ENCODE results near the gene ELAC2.

Gene ELAC2, protein sequence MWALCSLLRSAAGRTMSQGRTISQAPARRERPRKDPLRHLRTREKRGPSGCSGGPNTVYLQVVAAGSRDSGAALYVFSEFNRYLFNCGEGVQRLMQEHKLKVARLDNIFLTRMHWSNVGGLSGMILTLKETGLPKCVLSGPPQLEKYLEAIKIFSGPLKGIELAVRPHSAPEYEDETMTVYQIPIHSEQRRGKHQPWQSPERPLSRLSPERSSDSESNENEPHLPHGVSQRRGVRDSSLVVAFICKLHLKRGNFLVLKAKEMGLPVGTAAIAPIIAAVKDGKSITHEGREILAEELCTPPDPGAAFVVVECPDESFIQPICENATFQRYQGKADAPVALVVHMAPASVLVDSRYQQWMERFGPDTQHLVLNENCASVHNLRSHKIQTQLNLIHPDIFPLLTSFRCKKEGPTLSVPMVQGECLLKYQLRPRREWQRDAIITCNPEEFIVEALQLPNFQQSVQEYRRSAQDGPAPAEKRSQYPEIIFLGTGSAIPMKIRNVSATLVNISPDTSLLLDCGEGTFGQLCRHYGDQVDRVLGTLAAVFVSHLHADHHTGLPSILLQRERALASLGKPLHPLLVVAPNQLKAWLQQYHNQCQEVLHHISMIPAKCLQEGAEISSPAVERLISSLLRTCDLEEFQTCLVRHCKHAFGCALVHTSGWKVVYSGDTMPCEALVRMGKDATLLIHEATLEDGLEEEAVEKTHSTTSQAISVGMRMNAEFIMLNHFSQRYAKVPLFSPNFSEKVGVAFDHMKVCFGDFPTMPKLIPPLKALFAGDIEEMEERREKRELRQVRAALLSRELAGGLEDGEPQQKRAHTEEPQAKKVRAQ

DNA sequence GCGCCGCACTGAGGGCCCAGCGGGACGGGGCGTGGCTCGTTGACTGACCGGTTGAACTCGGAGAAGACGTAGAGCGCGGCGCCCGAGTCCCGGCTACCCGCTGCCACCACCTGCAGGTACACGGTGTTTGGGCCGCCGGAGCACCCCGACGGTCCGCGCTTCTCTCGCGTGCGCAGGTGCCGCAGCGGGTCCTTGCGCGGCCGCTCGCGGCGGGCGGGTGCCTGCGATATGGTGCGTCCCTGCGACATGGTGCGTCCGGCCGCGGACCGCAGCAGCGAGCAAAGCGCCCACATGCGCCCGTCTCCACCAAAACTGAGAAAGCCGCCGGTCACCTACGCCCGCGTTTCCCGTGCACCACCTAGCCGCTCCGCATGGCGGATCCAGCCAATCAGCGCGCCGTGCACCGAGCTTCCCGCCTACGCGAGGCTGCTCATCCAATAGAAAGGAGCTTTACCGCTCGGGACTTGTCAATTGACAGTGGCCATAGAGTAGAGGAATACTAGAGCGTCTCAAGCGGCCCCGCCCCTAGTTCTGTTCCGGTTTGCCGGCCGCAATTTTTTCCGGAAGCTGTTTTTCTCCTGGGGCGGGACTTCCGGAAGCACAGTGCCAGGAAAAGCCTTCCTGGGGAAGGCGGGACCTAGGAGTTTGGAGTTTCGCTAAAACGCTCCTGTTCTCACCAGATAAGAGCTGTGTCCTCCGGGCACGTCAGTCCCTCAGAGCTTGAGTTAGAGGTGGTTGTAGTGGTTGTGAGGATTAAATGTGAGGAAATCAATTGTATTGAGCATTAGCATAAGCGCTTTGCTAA is at the start of gene ELAC2:
TSS of gene ELAC2 (minus strand) at position 373 of the 805 bp plus-strand sequence. CDS start at position 293, 80 bp downstream.
- DNase-seq (ENCODE audit: low read depth, low spot score): peak; percentile 95

DNA sequence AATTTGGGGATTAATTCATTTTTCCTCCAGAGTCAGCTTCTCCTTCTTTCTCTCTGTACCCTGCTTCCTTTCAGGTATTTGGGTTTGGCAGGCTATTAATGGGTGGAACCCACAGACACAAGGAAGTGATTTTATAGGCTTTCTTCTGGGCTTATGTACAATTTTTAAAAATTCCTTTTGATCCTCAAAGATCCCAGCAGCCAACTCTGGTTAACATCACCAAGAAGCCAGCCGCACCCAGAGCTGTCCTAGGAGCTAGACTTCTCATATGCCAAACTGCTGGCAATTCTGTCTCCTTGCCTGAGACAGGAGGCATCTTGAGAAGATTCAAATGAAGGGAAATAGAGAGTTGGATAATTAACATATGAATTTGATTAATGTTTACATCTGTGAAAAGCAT is 47.2 kb upstream of the ELAC2 start:
- no peak for DNase-seq (ENCODE audit: low read depth, low spot score)

DNA sequence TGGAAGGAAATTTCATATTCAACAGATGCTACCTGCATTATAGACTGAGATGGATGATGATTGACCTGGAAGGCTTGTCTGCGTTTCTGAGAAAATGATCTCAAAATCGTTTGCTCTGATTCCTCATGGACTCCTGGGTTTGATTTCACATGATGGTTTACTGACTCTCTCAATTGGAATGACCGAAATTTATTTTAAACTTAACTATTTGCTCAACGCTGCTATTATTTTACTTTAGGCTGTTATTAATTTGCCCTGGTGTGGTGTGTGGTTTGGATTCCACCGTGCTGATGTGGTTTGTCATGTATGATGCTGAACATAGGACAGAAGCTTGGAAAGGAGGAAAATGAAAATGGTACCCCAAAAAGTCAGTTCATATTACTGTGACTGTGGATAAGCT is 37.3 kb upstream of the ELAC2 start:
- no peak for DNase-seq (ENCODE audit: low read depth, low spot score)

DNA sequence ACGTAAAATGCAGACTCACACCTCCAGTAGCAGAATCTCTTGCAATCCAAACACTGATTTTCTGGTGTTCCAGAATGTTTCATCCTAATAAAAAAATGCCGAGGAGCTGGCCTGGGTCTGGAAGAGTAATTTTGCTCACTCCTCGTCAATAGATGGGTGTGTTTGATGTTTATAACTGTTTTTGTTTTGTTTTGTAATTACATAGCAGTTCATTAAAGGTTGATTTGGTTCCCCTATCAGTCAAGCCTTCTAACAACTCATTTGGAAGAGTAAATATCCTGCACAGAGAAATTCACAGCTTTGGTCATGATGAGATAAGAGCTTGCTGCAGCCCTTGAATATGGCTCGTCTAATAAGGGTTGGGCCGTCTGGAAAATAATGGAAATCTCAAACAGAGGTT is 36.8 kb upstream of the ELAC2 start:
- DNase-seq (ENCODE audit: low read depth, low spot score): no peak

DNA sequence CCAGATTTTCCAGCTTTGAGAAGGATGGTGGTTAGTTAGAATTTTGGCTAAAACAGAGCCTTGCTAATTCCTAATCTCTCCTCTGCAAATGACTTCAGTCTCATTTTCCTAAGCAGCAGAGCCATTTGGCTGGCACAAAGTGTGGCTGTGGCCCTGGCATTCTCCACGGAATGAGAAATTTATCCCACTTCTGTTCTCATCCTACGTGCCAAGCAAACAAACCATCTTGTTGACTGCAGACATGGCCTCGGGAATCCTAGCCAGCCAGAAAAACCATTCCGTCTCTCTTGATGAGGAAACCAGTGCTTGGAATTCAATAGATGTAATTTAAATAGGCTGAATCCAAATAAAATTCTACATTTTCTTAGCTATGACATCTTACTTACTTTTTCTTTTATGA is 34.1 kb upstream of the ELAC2 start:
- no peak for DNase-seq (ENCODE audit: low read depth, low spot score)

DNA sequence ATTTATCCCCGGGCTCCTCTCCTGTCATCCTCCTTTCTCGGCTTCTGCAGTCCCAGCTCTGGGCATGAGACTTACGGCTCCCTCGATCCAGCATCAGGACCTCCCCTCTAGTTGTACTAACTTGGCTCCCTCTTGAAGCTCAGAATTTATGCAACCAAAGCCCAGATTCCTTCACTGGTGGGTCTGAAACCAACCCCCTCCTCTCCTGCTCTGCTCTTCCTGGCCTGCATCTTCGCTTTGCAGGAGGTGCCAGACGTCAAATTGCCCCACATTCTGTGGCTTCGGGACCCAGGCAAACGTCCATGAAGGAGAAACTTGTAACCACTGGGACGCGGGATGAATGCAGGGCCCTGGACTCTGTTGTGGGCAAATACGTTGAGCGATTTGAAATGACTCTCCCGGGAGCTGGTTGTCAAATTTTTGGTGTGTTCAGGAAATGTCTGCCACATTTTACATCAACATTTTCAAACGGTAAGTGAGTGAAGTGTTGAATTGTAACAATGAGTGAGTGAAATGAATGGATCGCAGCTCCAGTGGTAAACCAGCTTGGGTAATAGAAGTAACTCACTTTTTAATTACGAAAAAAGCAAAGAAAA is 29.3 kb upstream of the ELAC2 start:
- DNase-seq (ENCODE audit: low read depth, low spot score): no peak

DNA sequence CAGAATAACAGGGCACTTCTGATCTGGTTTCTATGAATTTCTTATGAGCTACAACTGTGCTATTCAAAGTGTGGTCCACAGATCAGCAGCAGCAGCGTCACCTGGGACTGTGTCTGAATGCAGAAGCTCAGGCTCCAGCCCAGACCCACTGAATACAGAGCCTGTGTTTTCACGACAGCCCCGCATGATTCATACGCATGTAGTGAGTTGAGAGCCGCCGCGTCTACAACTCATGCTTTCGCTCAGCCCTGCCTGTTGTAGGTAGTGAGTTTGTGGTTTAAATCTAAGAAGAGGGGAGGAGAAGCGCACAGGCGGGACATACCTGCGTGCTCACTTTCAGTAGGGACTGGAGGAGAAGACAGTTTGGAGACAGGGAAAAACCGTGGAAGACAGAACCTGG is 28.5 kb upstream of the ELAC2 start:
- DNase-seq (ENCODE audit: low read depth, low spot score): no peak

DNA sequence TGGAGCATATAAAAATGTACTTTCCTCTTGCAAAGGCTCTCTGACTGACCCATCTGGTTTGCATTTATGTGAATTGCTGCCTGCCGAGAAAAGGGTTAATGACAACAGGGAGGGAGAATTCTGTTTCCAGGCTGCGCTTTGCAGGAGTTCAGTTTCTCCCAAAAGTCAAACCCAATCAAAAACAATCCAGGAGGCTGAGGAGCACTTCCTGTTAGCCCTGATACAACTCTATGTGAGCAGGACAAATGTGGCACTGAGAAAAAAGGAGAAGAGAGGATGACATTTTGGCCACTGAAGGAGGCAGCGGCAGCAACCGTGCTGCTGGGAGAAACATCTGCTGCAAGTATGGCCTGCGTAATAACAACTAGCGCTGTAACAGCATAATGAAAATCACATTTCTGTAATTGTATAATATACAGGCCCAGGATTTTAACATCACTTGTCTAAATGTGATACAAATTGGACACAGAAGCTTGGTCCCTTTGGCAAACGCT is 26.8 kb upstream of the ELAC2 start:
- no peak for DNase-seq (ENCODE audit: low read depth, low spot score)

DNA sequence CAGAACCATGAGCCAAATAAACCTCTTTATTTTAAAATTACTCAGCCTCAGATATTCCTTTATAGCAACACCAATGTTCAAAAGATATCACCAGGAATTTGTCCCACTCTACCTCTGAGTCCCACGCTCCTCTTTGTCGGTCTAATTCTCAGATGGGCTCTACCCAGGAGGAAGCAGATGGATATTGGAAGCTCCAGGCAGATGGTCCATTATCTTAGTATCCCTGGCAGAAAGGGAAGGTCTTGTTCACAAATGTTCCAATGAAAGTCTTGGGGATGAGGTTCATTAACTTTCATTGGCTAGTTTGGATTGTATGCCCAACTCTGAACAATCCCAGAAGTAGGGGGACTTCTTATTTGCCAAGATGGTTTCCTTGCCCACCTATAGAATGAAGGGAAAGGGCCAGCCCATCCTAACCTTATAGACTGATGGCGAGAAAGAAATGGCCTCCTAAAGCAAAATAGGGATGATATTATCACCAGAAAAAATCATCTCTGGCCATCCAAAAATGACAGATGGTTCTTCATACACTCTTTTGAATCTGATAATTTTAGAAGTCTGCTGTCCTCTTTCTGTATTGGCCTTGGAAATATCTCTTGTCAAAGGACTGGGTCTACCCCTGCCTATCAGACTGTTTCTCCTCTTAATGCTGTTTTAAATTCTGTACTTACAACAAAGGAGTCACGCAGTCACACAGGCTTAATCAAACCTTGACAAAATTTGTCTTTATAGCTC is 21.3 kb upstream of the ELAC2 start:
- DNase-seq (ENCODE audit: low read depth, low spot score): no peak

DNA sequence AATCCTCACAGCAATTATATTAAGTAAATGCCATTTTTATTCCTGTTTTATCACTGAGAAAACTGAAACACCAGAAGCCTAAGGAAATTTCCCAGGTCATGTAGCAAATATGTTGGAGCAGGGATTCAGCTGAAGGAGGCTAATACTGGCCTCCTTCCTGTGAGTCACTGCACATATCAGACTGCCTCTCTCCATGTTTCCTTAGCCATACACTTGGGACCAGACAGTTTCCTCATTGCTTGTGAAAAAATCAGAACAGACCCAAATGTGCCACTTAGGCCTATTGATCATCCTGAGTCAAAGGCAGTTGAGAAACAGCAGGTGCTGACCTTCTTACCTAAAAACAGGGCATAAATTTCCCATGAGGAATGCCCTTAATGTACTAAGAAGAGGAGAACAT is 18.9 kb upstream of the ELAC2 start:
- no peak for DNase-seq (ENCODE audit: low read depth, low spot score)

DNA sequence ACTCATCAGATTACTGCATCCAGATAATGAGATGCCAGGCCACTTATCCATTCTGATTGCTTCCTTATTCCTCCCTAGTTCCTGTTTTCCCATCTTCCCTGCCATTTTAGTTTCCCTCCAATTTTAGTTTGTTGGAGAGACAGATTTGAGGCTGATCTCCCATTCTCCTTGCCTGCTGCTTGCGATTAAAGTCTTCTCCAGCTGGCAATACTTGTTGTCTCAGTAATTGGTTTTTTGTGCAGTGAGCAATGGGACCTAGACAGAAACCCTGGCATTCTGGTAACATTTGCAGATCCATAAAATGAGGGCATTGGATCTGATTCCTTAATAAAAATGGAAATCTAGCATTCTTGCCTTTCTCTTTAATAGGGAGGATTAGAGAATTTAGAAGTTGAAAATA is 17.6 kb upstream of the ELAC2 start:
- DNase-seq (ENCODE audit: low read depth, low spot score): no peak

DNA sequence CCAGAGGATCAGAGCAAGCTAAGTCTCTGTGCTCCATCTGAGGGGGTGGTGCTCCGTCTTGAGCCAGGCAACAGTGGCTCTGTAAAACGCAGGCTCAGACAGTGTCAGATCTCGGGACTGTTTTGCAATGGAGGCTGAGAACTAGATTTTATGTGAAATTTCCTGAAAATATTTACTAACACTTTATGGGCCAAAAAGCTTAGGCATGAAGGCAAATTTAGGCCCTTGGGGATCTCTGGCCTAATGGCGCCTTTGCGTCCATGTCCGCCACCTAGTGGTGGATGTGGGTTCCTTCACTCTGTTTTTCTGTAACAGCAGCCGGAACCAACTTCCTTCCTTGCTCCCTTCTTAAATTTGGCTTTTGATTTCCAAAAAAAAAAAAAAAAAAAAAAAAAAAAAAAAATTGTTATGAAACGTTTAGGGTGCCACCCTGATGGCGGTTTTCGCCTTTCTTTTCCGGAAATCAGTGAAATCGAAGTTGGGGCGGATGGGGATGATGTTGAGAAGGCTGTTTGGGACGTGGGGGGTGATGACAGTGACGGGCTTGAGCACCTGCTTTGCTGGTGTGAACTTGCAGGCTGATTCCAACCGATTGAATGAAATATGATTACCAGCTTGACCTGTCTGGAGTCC is 14.0 kb upstream of the ELAC2 start:
- no peak for DNase-seq (ENCODE audit: low read depth, low spot score)

DNA sequence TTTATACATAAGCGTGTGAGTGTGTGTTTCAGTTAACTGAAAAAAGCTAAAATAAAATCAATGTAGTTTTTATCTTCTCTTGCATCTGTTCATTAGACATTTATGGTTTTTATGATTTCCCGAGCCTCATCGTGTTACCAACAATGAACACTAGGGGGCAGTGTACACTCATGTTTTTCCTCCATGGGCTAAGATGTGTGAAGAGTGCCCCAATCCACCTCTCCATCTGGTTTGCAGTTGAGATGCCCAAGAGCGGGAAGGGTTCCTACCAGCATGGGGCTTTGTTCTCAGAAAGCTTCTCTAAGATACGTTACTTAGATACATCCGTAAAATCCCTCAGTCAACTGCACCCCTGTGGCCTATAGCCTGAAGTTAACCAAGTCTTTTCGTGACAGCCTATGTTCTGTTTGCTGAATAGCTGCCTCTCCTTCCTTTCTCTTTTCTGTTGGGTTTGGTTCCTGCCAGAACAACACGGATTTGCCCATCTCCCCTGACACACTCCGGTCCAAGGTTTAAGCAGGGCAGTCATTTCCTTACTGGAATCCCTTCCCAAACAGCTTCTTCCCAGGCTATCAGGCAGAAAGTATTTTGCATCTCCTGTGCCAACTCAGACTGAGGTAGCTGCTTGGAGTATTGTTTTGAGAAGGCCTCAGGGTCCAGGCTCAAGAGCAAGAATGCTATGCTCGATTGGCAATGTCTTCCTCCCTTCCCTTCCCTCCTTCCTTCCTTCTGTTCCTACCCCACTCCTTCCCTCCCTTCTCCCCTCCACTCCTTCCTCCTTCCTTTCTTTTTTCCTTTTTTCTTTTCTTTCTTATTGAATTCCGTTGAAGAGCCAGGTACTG is 12.9 kb upstream of the ELAC2 start:
- DNase-seq (ENCODE audit: low read depth, low spot score): no peak

DNA sequence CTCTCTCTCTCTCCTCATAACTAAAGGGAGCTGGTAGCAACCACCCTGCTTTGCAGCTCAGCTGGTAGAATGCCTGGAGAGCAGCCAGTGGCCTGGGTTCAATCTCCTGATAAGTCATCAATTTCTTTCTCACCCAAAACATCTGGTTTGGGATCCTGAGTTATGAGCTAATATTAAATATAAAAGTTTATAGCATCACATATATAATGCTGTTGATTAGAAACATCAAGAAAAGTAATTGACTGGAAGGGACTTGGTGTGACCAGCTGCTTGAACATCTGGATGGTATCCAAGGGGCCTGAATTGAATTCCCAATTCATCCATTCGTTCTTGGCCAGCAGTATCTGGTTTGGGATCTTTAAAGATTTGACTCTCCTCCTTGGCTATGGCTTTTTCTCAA is 12.2 kb upstream of the ELAC2 start:
- DNase-seq (ENCODE audit: low read depth, low spot score): no peak

DNA sequence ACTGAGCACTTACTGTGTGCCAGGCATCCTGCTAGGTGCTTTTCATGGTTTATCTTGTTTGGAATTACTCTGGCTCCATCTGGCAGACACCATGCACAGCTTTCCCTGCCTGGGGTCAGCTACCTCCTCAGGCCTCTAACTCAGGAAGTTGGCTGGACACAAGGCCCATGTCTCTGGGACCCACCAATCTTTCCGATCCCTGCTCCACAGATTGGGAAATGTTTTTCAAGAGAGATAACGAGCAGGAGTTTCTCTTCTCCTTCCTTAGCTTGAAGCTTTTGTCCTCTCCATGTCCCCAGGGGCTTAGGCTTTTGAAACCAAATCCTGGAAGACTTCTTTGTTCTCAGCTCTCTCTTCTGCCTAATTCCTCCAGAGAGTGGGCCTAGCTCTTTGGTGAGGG is 11.5 kb upstream of the ELAC2 start:
- DNase-seq (ENCODE audit: low read depth, low spot score): no peak

DNA sequence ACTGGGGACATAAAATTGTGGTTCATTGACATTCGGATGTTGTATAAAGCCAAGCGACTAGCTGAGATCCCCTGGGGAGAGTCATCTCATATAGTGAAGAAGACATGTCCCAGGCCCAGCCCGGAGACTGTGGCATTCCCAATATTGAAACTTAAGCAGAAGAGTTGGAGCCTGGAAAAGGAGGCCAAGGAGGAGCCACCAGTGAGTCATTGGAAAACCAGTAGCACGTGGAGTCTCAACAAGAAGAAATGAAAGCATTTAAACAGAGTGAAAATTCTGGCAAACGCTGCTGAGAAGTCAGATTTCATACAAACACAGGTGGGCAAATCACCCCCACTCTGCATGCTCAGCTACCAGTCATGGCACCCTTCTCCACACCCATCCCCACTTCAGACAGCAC is 9.4 kb upstream of the ELAC2 start:
- DNase-seq (ENCODE audit: low read depth, low spot score): no peak

DNA sequence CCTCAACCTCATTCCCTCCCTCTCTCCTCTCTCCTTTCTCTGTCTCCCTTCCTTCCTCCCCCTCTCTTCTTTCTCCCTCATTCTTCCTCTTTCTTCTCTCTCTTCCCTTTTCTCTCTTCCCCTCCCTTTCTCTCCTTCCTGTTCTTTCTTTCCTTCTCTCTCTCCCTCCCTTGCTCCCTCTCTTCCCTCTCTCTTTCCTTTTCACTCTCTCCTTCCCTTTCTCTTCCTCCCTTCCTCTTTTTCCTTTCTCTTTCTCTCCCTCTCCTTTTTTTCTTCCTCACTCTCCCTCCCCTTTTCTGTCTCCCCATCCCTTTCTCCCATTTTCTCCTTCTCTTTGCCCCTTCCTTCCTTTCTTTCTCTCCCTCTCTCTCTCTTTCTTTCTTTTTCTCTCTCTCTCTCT is 7.9 kb upstream of the ELAC2 start:
- no peak for DNase-seq (ENCODE audit: low read depth, low spot score)

DNA sequence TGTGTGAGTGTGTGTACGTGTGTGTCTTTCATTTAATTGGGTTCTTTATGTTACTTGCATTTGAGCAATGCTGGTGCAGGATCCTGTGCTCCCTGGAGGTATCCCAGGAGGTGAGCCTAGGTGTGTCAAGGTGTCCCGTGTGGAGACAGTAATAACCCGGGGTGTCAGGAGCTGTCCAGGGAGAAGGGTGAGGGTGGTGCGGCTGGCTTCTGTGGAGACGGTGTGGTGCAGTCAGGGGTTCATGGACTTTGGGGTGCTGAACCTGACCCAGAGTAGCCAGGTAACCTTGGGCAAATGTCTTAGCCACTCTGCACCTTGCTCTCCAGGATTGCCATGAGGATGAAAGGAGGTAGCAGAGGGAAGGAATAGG is 7.4 kb upstream of the ELAC2 start:
- no peak for DNase-seq (ENCODE audit: low read depth, low spot score)

DNA sequence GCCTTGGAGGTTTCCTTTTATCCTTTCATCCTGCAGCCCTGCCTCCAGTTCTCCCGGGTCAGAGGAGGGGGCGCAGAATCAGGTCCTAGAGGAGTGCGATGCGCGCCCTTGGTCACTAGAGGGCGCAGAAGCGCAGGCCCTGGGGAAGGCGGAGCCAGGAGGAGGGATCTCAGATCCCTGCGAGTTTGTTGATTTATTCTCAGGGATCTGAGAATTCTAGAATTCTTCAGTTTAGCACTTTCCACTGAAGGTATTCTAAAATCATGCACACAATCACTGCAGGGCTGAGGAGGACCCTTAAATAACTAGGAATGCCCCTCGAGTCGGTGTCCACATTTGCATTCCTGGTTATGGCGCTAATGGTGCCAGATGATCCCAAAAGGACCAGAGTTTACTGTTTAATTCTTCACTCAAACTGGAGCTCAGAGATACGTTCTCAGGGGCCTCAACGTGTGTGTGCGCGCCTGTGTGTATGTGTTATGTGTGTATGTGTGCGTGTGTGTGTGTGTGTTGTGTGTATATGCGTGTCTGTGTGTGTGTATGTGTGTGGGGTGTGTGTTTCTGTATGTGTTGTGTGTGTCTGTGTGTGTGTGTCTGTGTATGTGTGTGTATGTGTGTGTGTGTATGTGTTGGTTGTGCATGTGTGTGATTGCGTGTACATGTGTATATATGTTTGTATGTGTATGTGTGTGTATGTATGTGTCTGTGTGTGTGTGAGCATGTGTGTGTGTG is 6.9 kb upstream of the ELAC2 start:
- DNase-seq (ENCODE audit: low read depth, low spot score): peak; percentile 17
